HG03469 (cell line): ENCODE results near the gene PDE4DIP.
"Not testable (repeated sequence)": the region's sequence is repeated elsewhere in the genome, so short reads cannot be mapped to it uniquely, and the experiment has no call there.

Source experiments
- ATAC-seq: cut with Tn5 transposase; IDR thresholded peaks from one replicate; pipeline ENCODE4 v1.9.1; 2021; ENCODE audit warnings: mild to moderate bottlenecking, moderate library complexity, moderate number of reproducible peaks; ENCODE audit not compliant: unreplicated experiment

The PDE4DIP gene

GRCh38 chr1:148868924-148869633, 24.9 kb downstream of the PDE4DIP start:
- not testable (repeated sequence) for ATAC-seq

DNA sequence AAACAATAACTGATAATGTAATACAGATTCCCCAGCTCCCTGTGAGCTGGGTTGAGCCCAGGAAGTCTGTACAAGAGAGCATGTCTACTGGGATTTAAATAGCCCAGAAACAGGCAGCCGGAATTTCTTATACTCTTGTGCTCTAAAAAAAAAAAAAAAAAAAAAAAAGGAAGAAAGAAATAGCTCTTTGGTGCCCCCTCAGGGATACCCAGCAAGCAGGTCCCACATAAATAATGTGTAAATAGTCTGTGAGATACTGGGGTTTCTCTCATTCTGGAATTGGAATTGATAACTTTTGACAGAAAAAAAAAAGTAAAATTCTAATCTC, 25.4 kb downstream of the PDE4DIP start:
- not testable (repeated sequence) for ATAC-seq

DNA sequence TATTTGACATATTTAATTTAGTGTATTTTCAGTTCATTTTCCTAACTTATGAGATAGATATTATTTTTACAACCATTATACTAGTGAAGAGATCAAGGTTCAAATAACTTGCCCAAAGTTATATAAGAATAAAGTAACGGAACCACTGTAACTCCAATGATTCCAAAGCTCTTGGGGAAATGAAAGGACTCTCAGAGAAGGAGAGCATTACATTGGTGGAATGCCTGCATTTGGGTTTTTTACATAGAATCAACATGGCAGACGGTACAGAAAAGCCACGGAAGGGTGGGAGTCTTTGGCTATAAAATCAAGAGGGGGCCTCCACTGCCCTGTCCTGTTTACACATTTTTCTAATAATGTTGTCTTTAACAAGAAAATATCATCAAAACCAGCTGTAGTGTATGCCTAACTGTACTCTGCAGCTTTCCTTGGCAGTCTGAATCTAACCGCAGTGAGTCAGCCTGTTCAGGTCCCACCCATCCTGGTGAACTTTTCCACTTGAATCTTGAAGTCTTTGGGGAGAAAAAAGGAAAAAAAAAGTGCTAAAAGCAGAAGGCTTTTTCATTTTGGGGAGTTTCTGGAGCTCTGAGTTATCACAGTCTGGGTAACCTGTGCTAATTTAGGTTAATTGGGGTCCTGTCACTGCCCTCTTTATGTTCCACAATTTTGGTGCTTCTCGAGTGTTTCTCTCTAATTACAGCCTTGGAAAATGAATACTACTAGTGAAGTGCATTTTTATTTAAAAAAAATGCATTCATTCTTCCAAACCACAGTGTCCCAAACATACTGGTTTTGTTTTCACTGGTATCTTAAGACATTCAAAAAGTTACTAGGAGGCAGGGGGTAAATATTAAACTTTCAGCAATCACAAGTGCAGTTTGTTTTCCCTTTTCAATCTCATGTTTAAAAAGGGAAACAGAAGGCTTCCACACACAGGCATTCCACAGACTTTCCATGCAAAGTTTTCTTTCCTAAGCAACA, 30.5 kb downstream of the PDE4DIP start:
- not testable (repeated sequence) for ATAC-seq

DNA sequence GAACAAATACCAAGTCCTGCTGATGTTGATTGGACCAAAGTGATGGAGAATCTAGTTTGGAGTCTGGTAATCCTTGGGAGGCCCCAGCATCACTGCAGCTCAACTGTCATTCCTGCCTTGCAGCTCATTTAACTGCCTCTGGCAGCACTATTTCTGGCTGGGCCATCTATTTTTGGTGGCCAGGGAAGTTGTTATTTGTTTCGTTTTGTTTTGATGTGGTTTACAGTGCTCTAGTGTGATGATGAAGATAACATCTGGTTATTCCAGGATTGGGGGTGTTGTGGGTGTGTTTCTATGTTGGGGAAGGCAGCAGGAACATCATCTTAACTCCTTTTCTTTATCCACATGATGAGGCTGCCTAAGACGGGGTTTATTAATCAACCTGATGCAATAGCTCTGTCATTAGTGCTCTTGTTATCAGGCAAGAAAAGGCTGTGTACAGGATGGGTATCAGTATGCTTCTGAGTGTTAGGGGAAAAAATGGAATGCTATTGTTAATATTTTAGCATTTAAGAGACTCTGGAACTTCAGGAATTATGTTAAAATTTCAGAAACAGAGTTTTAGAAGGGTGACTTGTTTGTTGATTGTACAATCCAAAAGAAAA, 35.7 kb downstream of the PDE4DIP start:
- not testable (repeated sequence) for ATAC-seq

DNA sequence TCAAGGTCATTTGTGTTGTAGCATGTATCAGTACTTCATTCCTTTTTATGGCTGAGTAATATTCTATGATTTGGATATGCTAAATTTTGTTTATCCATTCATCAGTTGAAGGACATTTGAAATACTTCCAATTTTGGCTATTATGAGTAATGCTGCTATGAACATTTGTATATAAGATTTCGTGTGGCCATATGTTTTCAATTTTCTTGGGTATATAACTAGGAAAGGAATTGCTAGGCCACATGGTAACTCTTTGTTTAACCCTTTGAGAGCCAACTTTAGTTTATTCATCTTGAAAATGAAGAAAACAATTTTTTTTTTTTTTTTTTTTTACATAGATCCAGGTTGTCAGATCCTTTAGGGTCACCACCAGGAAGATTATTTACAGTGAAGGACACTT, 37.0 kb downstream of the PDE4DIP start:
- ATAC-seq, result not testable (repeated sequence)

DNA sequence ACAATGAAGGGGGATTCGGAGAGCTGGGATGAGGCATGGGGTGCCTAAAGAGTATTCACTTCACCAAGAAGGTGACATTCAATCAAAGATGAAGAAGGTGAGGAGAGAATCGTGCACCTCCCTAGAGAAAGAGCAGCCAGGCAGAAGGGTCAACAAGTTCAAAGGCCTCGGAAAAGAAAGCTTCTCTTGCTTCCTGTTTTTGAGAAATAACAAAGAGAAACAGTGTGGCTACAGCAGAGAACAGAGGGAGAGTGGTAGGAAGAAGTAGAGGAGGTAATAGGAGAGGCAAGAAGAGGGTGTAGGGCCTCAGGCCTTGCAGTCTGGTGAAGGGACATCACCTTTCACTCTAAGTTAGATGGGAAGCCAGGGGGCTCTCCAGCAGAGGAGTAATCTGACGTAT, 41.0 kb downstream of the PDE4DIP start:
- not testable (repeated sequence) for ATAC-seq

GRCh38 chr1:148886293-148886692, 42.1 kb downstream of the PDE4DIP start:
- ATAC-seq, result not testable (repeated sequence)

- not testable (repeated sequence) for ATAC-seq
Observed at GRCh38 chr1:148888597-148888996, 44.4 kb downstream of the PDE4DIP start.

DNA sequence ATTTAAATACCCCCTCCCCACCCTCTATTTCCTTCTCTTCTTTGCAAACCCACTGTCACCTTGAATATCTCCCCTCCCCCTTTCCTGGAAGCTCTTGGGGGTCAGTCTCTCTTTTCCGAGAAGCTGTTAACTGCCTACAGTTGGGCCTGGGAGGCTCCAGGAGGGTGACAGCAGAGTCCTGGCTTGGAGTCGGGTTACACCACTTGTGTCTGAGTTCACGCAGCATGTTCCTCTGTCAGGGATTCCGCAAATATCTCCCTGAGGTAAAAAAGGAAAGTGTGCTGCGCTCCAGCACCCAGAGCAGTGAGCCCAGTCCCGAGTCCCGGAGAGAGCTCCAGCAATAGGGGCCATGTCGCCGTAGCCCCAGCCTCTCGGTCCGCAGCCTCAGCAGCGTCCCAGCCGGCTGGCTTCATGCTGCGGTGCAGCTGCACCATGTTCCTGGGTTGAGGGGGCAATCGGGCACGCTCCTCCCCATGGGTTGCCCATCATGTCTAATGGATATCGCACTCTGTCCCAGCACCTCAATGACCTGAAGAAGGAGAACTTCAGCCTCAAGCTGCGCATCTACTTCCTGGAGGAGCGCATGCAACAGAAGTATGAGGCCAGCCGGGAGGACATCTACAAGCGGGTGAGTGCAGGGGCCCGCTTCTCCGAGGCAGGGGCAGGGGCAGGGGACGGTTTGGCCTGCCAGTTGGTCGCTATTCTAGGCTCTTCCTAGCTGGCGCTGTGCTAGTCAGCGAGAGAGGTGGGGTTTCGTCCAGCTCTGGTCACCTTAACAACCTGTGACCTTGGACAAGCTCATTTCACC, 45.2 kb downstream of the PDE4DIP start:
- not testable (repeated sequence) for ATAC-seq

DNA sequence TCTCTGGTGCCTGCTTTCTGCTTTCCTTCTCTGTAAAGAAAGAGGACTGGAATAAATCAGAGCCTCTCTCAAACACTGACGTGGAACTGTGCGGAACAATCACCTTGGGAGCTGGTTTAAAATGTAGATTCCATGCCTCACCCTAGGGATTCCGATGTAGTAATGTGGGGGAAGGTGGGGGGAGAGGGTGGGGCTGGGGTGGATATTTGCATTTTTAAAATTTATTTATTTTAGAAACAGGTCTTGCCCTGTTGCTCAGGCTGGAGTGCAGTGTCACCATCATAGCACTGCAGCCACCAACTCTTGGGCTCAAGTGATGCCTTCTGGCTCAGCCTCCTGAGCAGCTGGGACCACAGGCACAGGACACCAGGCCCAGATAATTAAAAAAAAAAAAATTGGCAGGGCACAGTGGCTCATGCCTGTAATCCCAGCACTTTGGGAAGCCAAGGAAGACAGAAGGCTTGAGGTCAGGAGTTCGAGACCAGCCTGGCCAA, 45.9 kb downstream of the PDE4DIP start:
- ATAC-seq, result not testable (repeated sequence)

- not testable (repeated sequence) for ATAC-seq
Observed at GRCh38 chr1:148894360-148895352, 50.4 kb downstream of the PDE4DIP start.

- not testable (repeated sequence) for ATAC-seq
Observed at GRCh38 chr1:148900026-148900425, 55.8 kb downstream of the PDE4DIP start.

DNA sequence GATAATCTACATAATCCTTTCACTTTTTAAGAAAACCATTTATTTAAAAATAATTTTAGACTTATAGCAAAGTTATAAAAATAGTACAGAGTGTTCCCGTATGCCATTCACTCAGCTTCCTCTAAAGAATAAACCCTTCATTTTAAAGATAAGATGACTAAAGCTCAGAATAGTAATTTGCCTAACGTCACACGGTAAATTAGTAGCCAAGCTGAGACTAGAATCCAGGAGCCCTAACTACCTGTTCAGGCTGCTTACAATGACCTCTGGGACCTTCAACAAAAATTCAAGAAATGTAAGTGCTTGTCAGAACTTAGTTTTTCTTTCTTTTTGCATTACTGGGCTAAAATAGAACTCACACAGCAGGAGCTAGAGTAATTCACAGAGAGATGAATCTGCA, 56.5 kb downstream of the PDE4DIP start:
- ATAC-seq, result not testable (repeated sequence)

- not testable (repeated sequence) for ATAC-seq
Observed at GRCh38 chr1:148901150-148901952, 57.1 kb downstream of the PDE4DIP start.

GRCh38 chr1:148901953-148902341, 57.7 kb downstream of the PDE4DIP start:
- ATAC-seq, result not testable (repeated sequence)

- ATAC-seq, result not testable (repeated sequence)
Observed at GRCh38 chr1:148909219-148909826, 65.1 kb downstream of the PDE4DIP start.

- ATAC-seq, result not testable (repeated sequence)
Observed at GRCh38 chr1:148911303-148911928, 67.2 kb downstream of the PDE4DIP start.
